ENCODE measurements around the gene THSD7B.
"Not testable (repeated sequence)": the region's sequence is repeated elsewhere in the genome, so short reads cannot be mapped to it uniquely, and the experiment has no call there.

The THSD7B gene

DNA sequence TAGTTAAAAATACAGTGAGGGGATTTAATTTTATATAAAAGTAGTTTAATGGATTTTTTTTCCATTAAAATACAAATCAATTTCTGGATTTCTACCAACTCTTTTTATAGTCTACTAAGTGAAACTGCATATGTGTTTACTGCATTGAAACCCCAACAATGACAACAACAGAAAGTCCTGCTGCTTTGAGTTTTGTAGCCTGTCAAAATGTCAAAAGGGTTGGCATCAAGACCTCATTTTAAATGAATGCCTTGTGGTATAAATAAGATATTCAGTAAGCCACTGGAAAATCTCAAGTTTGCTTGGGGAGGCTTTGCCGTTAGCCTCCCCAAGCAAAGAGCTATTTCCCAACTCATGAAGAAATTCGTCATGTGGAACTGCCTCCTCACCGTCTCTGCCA, 758.6 kb downstream of the THSD7B start:
- DNase-seq (ENCODE audit: low spot score) = no peak

DNA sequence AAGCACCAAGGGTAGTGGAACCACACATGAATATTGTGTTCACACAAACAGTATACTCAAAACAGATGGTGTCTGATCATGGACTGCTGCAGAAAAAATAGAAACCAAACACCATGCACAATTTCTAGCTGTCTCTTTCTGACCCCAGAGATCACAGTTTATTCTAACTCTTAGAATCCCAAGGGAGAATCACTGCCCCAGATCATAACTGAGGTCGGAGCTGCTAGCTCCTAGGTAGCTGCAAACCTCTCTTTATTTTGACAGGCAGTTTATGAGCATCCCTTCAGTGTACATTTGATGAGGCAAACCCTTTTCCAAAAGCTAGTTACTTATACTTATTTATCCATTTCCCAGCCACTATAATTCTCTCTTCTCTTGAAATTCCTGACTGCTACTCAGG, 759.8 kb downstream of the THSD7B start:
- no peak for DNase-seq (ENCODE audit: low spot score)

DNA sequence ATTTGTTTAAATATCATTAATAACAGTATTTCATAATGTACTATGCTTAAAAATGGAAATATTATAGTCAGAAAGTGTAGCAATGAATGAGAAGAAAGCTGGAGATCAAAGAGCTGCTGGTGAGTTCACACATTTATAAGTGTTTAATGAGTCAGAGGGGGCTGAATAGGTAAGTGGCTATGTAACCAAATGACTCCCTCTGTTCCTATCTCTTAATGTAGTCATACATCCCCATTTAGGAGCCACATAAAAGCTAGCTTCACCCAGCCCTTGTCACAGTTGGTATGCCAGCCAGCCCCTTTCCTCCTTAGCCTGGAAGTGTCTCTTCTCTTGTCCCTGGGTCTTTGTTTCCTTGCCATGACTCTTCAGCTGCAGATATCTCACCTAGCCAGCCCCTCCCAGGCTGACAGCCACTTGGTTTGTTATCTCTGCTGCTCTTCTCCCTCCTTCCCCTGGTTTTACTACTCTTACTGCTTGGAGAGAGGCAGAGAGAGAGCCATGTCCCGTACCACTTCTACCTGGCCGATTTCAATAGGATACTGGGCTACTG, 760.4 kb downstream of the THSD7B start:
- DNase-seq (ENCODE audit: low spot score) = peak; percentile 2

DNA sequence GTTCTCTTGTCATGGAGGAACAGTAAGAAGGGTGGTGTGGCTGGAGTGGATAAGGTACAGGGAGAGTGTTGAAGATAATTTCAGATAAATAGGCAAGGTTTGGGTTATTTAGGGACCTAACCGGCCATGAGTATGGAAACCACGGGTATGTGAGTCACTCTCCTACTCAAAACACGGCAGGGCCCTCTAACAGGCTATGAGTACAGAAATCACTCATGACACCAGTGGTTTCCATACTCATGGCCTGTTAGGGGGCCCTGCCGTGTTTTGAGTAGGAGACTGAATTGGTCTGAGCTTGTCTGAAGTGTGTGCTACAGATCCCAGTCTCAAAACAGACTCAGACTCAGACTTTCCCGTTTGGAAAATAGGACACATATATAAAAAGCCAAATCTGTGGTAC, 770.6 kb downstream of the THSD7B start:
- no peak for DNase-seq (ENCODE audit: low spot score)

DNA sequence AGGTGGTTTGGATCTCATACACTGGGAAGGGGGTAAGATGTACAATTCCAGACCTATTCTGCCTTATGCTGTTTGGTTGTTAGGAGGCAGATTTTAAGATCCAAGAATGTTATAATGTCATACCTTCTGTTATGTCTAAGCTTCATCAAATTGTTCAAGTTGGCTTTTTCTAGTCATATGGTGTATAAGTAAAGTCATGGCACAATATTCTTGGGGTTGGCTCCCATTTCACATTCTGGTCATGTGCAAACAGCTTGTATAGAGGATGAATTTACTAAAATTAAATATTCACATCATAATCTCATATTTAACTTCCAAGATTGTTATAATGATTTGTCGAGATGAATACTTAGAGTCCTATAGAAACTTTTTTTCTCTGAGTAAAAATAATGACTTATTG, 774.0 kb downstream of the THSD7B start:
- DNase-seq (ENCODE audit: low spot score) = no peak

DNA sequence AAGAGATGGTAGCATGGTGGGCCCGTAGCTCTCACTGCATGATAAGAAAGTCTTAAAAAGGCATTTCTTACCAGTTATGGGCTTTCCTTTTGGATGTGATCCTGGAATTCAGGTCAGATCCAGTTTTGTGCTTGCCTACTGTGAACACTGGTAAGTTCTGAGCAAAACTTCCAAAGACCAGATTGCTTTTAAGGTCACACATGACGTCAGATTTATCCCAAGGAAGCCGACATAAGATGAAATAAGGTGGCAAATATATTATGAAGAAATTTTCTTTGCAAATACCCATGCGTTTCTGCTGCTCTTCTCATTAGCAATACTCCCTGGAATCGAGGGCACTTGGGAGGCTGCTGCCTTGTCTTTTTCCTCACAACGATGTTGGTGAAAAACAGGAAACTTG, 782.5 kb downstream of the THSD7B start:
- DNase-seq (ENCODE audit: low spot score) = no peak

DNA sequence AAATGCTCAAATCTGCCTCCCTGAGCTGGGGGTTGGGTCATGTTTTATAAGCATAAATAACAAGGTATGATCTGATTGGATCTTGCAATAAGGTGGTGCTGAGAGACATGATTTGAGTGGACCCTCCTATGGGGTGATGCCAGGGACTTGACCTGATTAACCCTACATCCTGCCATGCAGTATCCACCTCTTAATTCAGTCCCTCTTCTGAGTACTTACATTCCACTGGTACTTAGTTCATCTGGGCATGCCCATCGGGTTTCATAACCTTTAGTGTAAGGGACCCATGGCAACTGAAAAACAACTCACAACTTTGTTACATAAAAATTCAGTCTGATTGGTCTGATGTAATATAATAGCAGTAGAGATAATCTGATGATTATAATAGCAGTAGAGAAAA, 801.0 kb downstream of the THSD7B start:
- DNase-seq (ENCODE audit: low spot score) = no peak

GRCh38 chr2:137570484-137570883, 805.1 kb downstream of the THSD7B start:
- no peak for DNase-seq (ENCODE audit: low spot score)

DNA sequence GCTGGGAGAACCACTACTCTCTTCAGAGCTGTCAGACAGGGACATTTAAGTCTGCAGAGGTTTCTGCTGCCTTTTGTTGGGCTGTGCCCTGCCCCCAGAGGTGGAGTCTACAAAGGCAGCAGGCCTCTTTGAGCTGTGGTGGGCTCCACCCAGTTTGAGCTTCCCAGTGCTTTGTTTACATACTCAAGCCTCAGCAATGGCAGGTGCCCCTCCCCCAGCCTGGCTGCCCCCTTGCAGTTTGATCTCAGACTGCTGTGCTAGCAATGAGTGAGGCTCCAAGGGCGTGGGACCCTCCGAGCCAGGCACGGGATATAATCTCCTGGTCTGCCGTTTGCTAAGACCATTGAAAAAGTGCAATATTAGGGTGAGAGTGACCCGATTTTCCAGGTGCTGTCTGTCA, 822.5 kb downstream of the THSD7B start:
- not testable (repeated sequence) for DNase-seq (ENCODE audit: low spot score)

GRCh38 chr2:137588578-137588977, 823.2 kb downstream of the THSD7B start:
- DNase-seq (ENCODE audit: low spot score) = not testable (repeated sequence)

- DNase-seq (ENCODE audit: low spot score) = no peak
Observed at GRCh38 chr2:137590102-137590501, 824.8 kb downstream of the THSD7B start.

- DNase-seq (ENCODE audit: low spot score) = no peak
Observed at GRCh38 chr2:137607722-137608318, 842.5 kb downstream of the THSD7B start.

DNA sequence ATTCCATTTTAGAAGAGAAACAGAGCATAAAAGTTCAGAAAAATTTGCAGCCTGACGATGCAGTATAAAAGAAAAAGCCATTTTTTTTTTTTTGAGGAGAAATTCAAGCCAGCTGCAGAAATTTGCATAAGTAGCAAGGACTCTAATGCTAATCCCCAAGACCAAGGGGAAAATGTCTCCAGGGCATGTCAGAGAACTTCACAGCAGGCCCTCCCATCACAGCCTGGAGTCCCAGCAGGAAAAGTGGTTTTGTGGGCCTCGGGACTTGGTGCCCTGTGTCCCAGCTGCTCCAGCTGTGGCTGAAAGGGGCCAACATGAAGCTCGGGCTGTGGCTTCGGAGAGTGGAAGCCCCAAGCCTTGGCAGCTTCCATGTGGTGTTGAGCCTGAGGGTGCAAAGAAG, 873.6 kb downstream of the THSD7B start:
- no peak for DNase-seq (ENCODE audit: low spot score)

DNA sequence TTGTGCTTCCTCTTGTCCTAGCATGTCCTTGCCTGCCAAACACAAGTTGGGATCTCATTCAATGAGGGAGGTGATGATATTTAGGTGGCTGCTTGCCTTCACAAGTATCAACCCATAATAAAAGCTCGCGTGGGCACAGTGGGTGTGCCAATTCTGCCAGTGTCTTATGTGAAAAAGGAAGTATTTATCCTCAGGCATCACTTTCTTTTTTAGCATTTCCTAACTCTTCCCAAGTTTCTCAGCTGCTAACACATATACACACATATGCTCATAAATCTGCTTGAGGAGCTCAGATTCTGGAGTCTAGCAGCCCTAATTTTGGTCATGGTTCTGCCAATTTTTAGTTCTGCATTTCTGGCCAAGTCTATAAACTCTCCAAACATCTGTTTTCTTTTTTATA, 879.4 kb downstream of the THSD7B start:
- no peak for DNase-seq (ENCODE audit: low spot score)

GRCh38 chr2:137654046-137654445, 888.7 kb downstream of the THSD7B start:
- DNase-seq (ENCODE audit: low spot score) = no peak

DNA sequence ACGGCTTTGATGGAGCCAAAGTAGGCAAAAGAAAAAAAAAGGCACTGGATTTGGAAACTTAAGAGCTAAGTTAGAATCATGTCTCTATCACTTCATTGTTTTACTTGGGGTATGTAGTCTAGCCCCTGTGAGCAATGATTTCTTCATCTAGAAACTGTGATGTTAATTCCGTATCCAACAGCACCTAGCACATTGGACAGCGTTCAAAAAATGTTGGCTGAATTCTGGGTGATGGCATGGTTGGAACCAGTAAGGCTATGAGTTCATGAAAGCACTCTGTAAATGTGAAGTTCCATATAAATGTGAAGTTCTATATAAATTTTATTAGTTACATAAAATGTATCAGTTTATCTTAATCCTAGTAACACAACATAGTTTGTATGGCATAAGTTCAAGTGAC, 890.5 kb downstream of the THSD7B start:
- no peak for DNase-seq (ENCODE audit: low spot score)

DNA sequence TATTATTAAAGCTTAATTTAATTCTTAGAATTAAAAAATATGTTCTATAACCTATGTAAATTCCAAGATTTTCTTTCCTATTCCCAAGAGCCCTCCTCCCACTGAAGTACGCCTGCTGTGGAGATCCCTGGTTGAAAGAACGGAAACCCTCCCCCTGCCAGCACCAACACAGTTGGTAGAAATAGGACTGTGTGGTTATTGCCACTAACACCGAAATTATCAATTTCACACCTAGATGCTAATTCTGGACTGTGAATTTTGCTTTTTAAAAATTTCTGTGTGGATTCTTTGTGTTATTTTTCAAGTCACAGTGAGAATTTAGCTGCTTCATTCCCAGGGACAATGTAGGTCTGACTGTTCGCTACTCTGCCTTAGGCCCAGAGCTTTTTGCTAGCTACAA, 893.1 kb downstream of the THSD7B start:
- no peak for DNase-seq (ENCODE audit: low spot score)

DNA sequence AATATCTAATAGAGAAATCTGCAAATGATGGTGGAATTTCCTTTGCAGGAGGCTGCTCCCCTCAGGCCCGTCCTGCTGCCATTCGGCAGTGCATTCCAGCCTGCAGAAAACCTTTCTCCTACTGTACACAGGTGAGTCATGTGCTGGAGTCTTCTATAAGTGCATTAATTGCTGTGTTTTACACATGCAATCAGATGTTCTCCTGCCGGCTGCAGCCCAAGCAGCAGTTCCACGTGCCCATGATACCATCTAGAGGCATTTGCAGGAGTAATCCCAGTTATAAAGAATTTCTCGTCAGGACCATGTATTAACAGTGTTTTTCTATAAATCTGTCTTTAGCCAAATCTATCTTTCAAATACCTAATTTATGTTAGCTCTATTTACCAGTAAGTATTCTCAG, 894.3 kb downstream of the THSD7B start:
- peak; percentile 12 for DNase-seq (ENCODE audit: low spot score)

GRCh38 chr2:137670111-137670510, 904.8 kb downstream of the THSD7B start:
- DNase-seq (ENCODE audit: low spot score) = no peak

DNA sequence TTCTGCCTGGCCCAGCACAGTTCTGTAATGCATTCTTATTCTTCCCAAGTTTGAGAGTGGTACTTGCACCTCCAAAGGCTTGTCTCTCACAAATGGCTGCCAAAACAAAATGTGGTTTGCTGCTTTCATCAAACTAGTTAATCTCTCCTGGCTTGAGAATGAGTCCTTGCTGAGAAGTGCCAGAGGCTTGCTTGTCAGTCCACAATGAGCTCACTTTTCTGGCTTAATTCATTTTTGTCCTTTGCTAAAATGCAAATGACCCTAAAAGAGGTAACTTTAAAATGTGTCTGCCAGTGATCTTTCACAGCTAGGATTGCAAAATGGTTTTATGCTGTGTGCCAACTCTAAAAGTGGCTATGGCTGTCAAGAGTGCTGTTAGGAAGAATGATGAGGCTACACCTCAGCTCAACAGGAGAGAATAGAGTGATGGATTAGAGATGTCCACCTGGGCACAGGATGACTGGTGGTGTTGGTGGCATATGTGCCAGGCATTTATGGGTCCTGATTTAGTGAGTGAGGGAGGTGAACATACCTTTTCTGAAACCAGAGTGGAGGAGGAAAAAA, 907.7 kb downstream of the THSD7B start:
- DNase-seq (ENCODE audit: low spot score) = no peak

- no peak for DNase-seq (ENCODE audit: low spot score)
Observed at GRCh38 chr2:137674991-137675390, 909.6 kb downstream of the THSD7B start.

DNA sequence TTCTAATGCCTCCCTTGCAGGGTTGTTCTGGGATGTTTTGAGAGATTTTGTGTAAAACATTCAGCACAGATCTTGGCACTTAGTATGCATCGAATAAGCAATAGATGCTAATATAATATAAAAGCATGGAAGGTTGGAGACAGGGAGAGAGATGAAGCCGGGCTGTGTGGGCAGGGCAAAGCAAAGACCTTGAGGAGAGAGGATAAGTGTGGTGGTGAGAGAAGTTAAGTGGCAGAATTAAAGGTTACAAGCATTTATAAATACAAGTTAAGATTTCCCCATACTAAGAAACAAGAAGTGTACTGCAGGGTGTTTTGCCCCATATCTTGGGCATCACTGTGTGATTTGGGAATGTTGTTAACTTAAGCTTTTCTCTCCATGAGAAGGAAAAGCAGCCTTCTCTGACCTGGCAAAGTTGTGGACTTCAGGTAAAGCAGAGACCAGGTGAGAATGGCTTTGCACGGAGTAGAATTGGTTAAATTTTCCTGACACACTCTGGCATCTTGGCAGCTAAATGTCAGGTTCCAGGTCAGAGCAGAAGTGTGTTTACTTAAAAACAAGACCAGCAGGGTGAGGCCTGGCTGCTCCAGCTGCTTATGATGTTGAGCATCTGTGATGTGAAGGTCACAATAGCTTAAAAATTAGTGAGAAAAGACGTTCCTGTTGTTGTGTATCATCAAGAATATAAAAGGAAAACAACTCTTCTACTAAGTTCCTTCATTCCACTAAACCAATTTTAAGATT, 910.4 kb downstream of the THSD7B start:
- no peak for DNase-seq (ENCODE audit: low spot score)

DNA sequence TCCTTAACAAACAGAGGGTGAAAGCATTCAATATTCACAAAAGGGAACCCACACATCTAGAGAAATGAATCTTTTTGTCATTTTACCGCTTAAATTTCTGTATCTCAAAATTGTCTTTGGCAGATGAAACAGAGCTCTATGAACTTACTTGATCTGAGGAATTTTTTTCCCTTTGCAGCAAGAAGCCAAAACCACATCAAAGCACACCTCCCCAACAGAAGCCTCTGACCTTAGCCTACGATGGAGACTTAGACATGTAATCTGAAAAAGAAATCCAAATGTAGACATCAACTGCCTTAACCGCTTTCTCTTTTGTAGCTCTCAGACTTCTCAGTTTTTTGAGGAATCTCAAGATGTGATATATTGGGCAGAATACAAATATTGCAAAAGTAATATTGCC, 911.0 kb downstream of the THSD7B start:
- no peak for DNase-seq (ENCODE audit: low spot score)

Data from kidney tubule cell (primary cell).